Heart right ventricle (tissue), 16 donors: ENCODE results near the gene TBRG1. TPM values are rescaled to one million over a fixed set of nuclear protein-coding genes. Genes with fewer than 3 reads are reported as not detected.

Experiments used
- ATAC-seq, 8 donors: fragments of 200-7000 bp; cut with Tn5 transposase; one replicate each; pipeline ENCODE4 v1.9.1; 2020; ENCODE audit warnings: mild to moderate bottlenecking in 8 of 8, moderate library complexity in 8 of 8, moderate number of reproducible peaks in 1 of 8
- DNase-seq, 2 donors: peaks; one replicate each; pipeline ENCODE4 v3.0.0-alpha.2; 2020
- H3K27ac ChIP-seq, 10 donors: fragments of 200-600 bp; sonication (generic) in 2 of 10; one replicate each; pipeline versions ENCODE4 v1.5.0 to v1.8.0; 2020 to 2022; ENCODE audit warnings: mild to moderate bottlenecking in 3 of 10
- H3K27me3 ChIP-seq, 7 donors: fragments of 200-600 bp; one replicate each; pipeline ENCODE4 v1.8.0; 2021 to 2022; ENCODE audit warnings: mild to moderate bottlenecking in 2 of 7
- H3K36me3 ChIP-seq, 9 donors: fragments of 200-600 bp; sonication (generic) in 1 of 9; one replicate each; pipeline versions ENCODE4 v1.5.0 to v1.8.0; 2020 to 2022; ENCODE audit warnings: mild to moderate bottlenecking in 2 of 9
- H3K4me1 ChIP-seq, 9 donors: fragments of 200-600 bp; sonication (generic) in 1 of 9; one replicate each; pipeline versions ENCODE4 v1.5.0 to v1.8.0; 2020 to 2022; ENCODE audit warnings: mild to moderate bottlenecking in 4 of 9
- H3K4me3 ChIP-seq, 10 donors: fragments of 200-600 bp; sonication (generic) in 2 of 10; one replicate each; pipeline versions ENCODE4 v1.5.0 to v1.8.0; 2020 to 2022; ENCODE audit warnings: mild to moderate bottlenecking in 7 of 10, moderate library complexity in 2 of 10
- H3K9me3 ChIP-seq, 11 donors: fragments of 200-600 bp in 10 of 11; sonication (generic) in 2 of 11; one replicate each; pipeline versions ENCODE4 v1.5.0 to v1.8.0; 2013 to 2022; ENCODE audit warnings: mild to moderate bottlenecking in 2 of 11, control low read depth in 1 of 11, moderate library complexity in 1 of 11
- CTCF ChIP-seq, 9 donors: fragments of 200-600 bp; sonication (generic) in 2 of 9; IDR thresholded peaks; one replicate each; pipeline versions ENCODE4 v1.5.0 to v1.8.0; 2021 to 2022; ENCODE audit warnings: antibody characterized with exemption in 9 of 9, mild to moderate bottlenecking in 5 of 9, moderate library complexity in 1 of 9
- WGBS, 2 donors: extraction: QIAGEN DNeasy Blood & Tissue Kit; methylation state at CpG; one replicate each; pipeline ENCODE4 v1.1.7; 2013; ENCODE audit warnings: inconsistent platforms in 1 of 2; 5-methylcytosine and 5-hydroxymethylcytosine counted together
- intact Hi-C, 10 donors: fragments of 100-400 bp; cut with DNase I; formaldehyde crosslinking; loops; one replicate each; pipeline versions ENCODE4 v1.11.1 to v1.14.2; 2022
- polyA plus RNA-seq, 2 donors: library from polyadenylated mRNA; stranded (reverse); fragments of 200-250 nt; gene quantifications; one replicate each; pipeline ENCODE4 v1.2.3, GENCODE V29; 2013
- total RNA-seq, 10 donors: library from RNA; stranded (reverse); fragmentation: NEBNext Ultra II Directional in 3 of 10; extraction: Animal tissue kit (Norgen Biotek cat#: 25700) in 3 of 10; gene quantifications; one replicate each; pipeline versions ENCODE4 v1.2.1 to v1.2.4, GENCODE V29; 2021 to 2023
- donor health status: Arrhythmogenic right ventricular cardiomyopathy.
- donor health status: ischemic (EF 13 %, LVEDD 7.1; RV severe dilation, severe dysfunction).
- donor health status: healthy with polysubstance abuse.
- donor health status: DM: no; HTN: yes; CAD: no.
- donor health status: DM: no; HTN: no; CAD: no.
- donor health status: ischemic (EF 25% LVEDD 6.9; RV normal size, moderate dysfunction).
- donor health status: ischemic (EF 25% LVEDD 5.7; RV mildly dilated, moderate dysfunction).
- donor health status: healthy.
- donor health status: DM: yes; HTN: yes; CAD: no.
- donor health status: Ischemic cardiomyopathy.
- donor health status: ischemic (EF 35%, LVEDD 5.7; RV mildly dilated, moderate dysfunction).
- donor health status: nonischemic (EF 11% LVEDD 7.7; RV severe dilation, severe dysfunction).
- donor health status: DM: yes; HTN: yes; CAD: no.
- donor health status: PGD.
- donor health status: ischemic (EF 29% LVEDD 5.4; RV normal size, mild dysfunction).
- donor health status: nonischemic (EF 23%, LVEDD 6.1; RV moderate dilation, normal function).

The TBRG1 gene
- total and polyA plus RNA-seq, 12 donors: 16.4 to 21.5 (median 19.2) TPM

- intact Hi-C loops: no loop called here
- no peaks in the 10 kb centered on the region for H3K36me3 ChIP-seq
- TF ChIP-seq CTCF (IDR thresholded peaks at IDR 0.05): no peak
- WGBS, 2 donors: 61 to 65% methylated on average over 10 of the region's 10 CpGs
- H3K9me3 ChIP-seq: no peaks in the 10 kb centered on the region
- DNase-seq (no peak), ATAC-seq (no peak)
- no peak overlapping the region for H3K27ac ChIP-seq
- peaks cover 0 to 26% (median 13%) of the 10 kb centered on the region in 7 donors for H3K27me3 ChIP-seq
- H3K4me3 ChIP-seq: no peak overlapping the region
- H3K4me1 ChIP-seq: no peaks in the 10 kb centered on the region
Observed at GRCh38 chr11:124612567-124613246, 10.0 kb upstream of the TBRG1 start.

GRCh38 chr11:124618863-124619262, 3.8 kb upstream of the TBRG1 start:
- no peaks in the 10 kb centered on the region for H3K9me3 ChIP-seq
- H3K27ac ChIP-seq: no peak overlapping the region
- intact Hi-C loops: no loop called here
- no peaks in the 10 kb centered on the region for H3K36me3 ChIP-seq
- H3K4me3 ChIP-seq: no peak overlapping the region
- 85 to 90% methylated on average over 5 of the region's 5 CpGs for WGBS, 2 donors
- no peak for TF ChIP-seq CTCF (IDR thresholded peaks at IDR 0.05)
- DNase-seq (no peak), ATAC-seq (no peak)
- peaks cover 0 to 26% (median 13%) of the 10 kb centered on the region in 7 donors for H3K27me3 ChIP-seq
- H3K4me1 ChIP-seq: peaks cover 0 to 14% (median 11%) of the 10 kb centered on the region in 9 donors

- intact Hi-C loops: no loop called here
- Histone ChIP-seq H3K27ac (peak overlapping the region in 6 of 10 donors; percentile 85 to 98 (median 94)), H3K27me3 (no peaks in the 10 kb centered on the region), H3K4me3 (peak overlapping the region in 9 of 10 donors; percentile 72 to 98 (median 82)), H3K9me3 (no peaks in the 10 kb centered on the region), H3K4me1 (peaks cover 0 to 32% (median 27%) of the 10 kb centered on the region in 9 donors), H3K36me3 (peaks cover 0 to 48% (median 21%) of the 10 kb centered on the region in 9 donors)
- 57 to 61% methylated on average over 4 of the region's 4 CpGs for WGBS, 2 donors
- TF ChIP-seq CTCF (IDR thresholded peaks at IDR 0.05): no peak
- ATAC-seq (no peak), DNase-seq (no peak)
Observed at GRCh38 chr11:124623861-124624525, 1.3 kb downstream of the TBRG1 start.

GRCh38 chr11:124625504-124626168, 3.0 kb downstream of the TBRG1 start:
- no peak for TF ChIP-seq CTCF (IDR thresholded peaks at IDR 0.05)
- ATAC-seq: no peak
- no peaks in the 10 kb centered on the region for H3K27me3 ChIP-seq
- H3K27ac ChIP-seq: no peak overlapping the region
- WGBS, 2 donors: 97 to 98% methylated on average over 3 of the region's 3 CpGs
- peaks cover 0 to 65% (median 31%) of the 10 kb centered on the region in 9 donors for H3K36me3 ChIP-seq
- H3K4me3 ChIP-seq: no peak overlapping the region
- intact Hi-C loops: no loop called here
- no peaks in the 10 kb centered on the region for H3K9me3 ChIP-seq
- H3K4me1 ChIP-seq: peaks cover 0 to 32% (median 27%) of the 10 kb centered on the region in 9 donors
- DNase-seq: no peak
